Trophoblast cell (in vitro differentiated cells and primary cell): ENCODE data around the gene BPGM.

Experiments used
- DNase-seq, 2 donors: peaks; one replicate each; pipeline ENCODE4 v3.0.0-alpha.2; 2016
- H2AFZ ChIP-seq: 2 replicates; pipeline ENCODE4 v1.6.1; 2013; ENCODE audit warnings: low read length, moderate library complexity, mild to moderate bottlenecking; ENCODE audit not compliant: insufficient read depth, poor library complexity
- H2AK5ac ChIP-seq: 2 replicates; pipeline ENCODE4 v1.6.1; 2013; ENCODE audit warnings: mild to moderate bottlenecking, low read length
- H2BK120ac ChIP-seq: 2 replicates; pipeline ENCODE4 v1.6.1; 2013; ENCODE audit warnings: low read length, mild to moderate bottlenecking, moderate library complexity; ENCODE audit not compliant: insufficient read depth, poor library complexity
- H2BK12ac ChIP-seq: 2 replicates; pipeline ENCODE4 v1.6.1; 2013; ENCODE audit warnings: mild to moderate bottlenecking, low read length, moderate library complexity
- H2BK5ac ChIP-seq: 2 replicates; pipeline ENCODE4 v1.6.1; 2013; ENCODE audit warnings: low read length, low read depth, moderate library complexity, mild to moderate bottlenecking; ENCODE audit not compliant: poor library complexity
- H3K14ac ChIP-seq: 2 replicates; pipeline ENCODE4 v1.6.1; 2013; ENCODE audit warnings: mild to moderate bottlenecking, low read length
- H3K18ac ChIP-seq: 2 replicates; pipeline ENCODE4 v1.6.1; 2013; ENCODE audit warnings: mild to moderate bottlenecking, low read length
- H3K23ac ChIP-seq: 2 replicates; pipeline ENCODE4 v1.6.1; 2013; ENCODE audit warnings: low read length
- H3K27ac ChIP-seq: 2 replicates; pipeline ENCODE4 v1.5.1; 2013; ENCODE audit warnings: low read depth, mild to moderate bottlenecking, inconsistent platforms, low read length, moderate library complexity
- H3K27me3 ChIP-seq: 2 replicates; pipeline ENCODE4 v1.6.1; 2013; ENCODE audit warnings: inconsistent platforms, mild to moderate bottlenecking, low read length, moderate library complexity; ENCODE audit not compliant: insufficient read depth
- H3K36me3 ChIP-seq, 2 experiments: 1 replicate in 1 of 2; 2 replicates in 1 of 2; pipeline ENCODE4 v1.6.1; 2013; ENCODE audit warnings: low read length in 2 of 2, mild to moderate bottlenecking in 2 of 2, moderate library complexity in 1 of 2; ENCODE audit not compliant: insufficient read depth in 2 of 2, control insufficient read depth in 1 of 2
- H3K4ac ChIP-seq: 2 replicates; pipeline ENCODE4 v1.6.1; 2013; ENCODE audit warnings: low read depth, mild to moderate bottlenecking, low read length, moderate library complexity
- H3K4me1 ChIP-seq, 2 experiments: 1 replicate in 1 of 2; 2 replicates in 1 of 2; pipeline ENCODE4 v1.6.1; 2013; ENCODE audit warnings: low read length in 2 of 2, mild to moderate bottlenecking in 2 of 2, moderate library complexity in 1 of 2; ENCODE audit not compliant: insufficient read depth in 2 of 2, control insufficient read depth in 1 of 2
- H3K4me2 ChIP-seq: 2 replicates; pipeline ENCODE4 v1.6.1; 2013; ENCODE audit warnings: inconsistent platforms, mild to moderate bottlenecking, low read length, moderate library complexity
- H3K4me3 ChIP-seq: 2 replicates; pipeline ENCODE4 v1.5.1; 2013; ENCODE audit warnings: mild to moderate bottlenecking, low read depth, low read length, inconsistent platforms
- H3K79me1 ChIP-seq: one replicate; pipeline ENCODE4 v1.6.1; 2013; ENCODE audit warnings: low read length
- H3K79me2 ChIP-seq: 2 replicates; pipeline ENCODE4 v1.6.1; 2013; ENCODE audit warnings: low read length, mild to moderate bottlenecking; ENCODE audit not compliant: control insufficient read depth, insufficient read depth, poor library complexity
- H3K9ac ChIP-seq: 2 replicates; pipeline ENCODE4 v1.6.1; 2013; ENCODE audit warnings: mild to moderate bottlenecking, low read length
- H3K9me3 ChIP-seq: 2 replicates; pipeline ENCODE4 v1.6.1; 2013; ENCODE audit warnings: low read depth, mild to moderate bottlenecking, control low read depth, inconsistent platforms, low read length; ENCODE audit not compliant: insufficient read depth
- H4K12ac ChIP-seq: 2 replicates; pipeline ENCODE4 v1.6.1; 2013; ENCODE audit warnings: low read depth, mild to moderate bottlenecking, low read length, moderate library complexity
- H4K8ac ChIP-seq: 2 replicates; pipeline ENCODE4 v1.6.1; 2013; ENCODE audit warnings: low read depth, mild to moderate bottlenecking, low read length, moderate library complexity
- H4K91ac ChIP-seq: one replicate; pipeline ENCODE4 v1.6.1; 2013; ENCODE audit warnings: low read depth, mild to moderate bottlenecking, low read length, moderate library complexity
- WGBS: extraction: QIAGEN DNeasy Blood & Tissue Kit; methylation state at CpG from one replicate; pipeline ENCODE4 v1.1.7; 2013; ENCODE audit warnings: missing lambda C conversion rate; ENCODE audit not compliant: insufficient read length, insufficient coverage; ENCODE audit errors: extremely low coverage; 5-methylcytosine and 5-hydroxymethylcytosine counted together

BPGM gene

DNA sequence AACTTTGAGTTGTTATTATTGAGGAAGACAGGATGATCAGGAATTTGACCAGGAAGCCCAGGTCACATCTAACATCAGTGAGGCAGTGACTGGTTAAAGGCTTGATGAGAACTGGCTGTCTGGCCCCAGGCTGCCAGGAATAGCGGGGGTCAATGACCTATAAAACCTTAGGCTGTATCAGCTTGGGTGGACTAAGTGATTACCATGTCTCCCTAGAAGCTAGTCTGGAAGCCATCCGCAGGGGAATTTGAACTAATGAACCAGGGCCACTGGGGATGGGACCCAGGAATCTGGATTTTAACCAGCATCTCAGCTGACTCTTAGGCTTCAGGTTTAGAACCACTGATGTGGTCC, 56.6 kb downstream of the BPGM start:
- peaks cover 9 to 20% of the 10 kb centered on the region in 2 experiments for H3K4me1 ChIP-seq
- no peaks in the 10 kb centered on the region for H3K79me2 ChIP-seq
- no peak overlapping the region for H2AK5ac ChIP-seq
- H3K4me3 ChIP-seq = no peak overlapping the region
- no peak overlapping the region for H3K23ac ChIP-seq
- no peak overlapping the region for H4K8ac ChIP-seq
- no peak overlapping the region for H3K9ac ChIP-seq
- H3K9me3 ChIP-seq = no peaks in the 10 kb centered on the region
- no CpG with 5 or more reads among the region's 2 CpGs for WGBS
- peak overlapping the region; percentile 5 for H4K91ac ChIP-seq
- H3K18ac ChIP-seq = no peak overlapping the region
- no peak overlapping the region for H3K4me2 ChIP-seq
- H3K27ac ChIP-seq = peak overlapping the region; percentile 38
- no peak overlapping the region for H2BK120ac ChIP-seq
- no peak overlapping the region for H4K12ac ChIP-seq
- no peak overlapping the region for H3K4ac ChIP-seq
- H3K36me3 ChIP-seq = no peaks in the 10 kb centered on the region
- no peak overlapping the region for H2AFZ ChIP-seq
- no peak for DNase-seq
- no peak overlapping the region for H3K14ac ChIP-seq
- no peak overlapping the region for H2BK12ac ChIP-seq
- no peak overlapping the region for H2BK5ac ChIP-seq
- H3K79me1 ChIP-seq = peaks cover 6% of the 10 kb centered on the region
- H3K27me3 ChIP-seq = no peaks in the 10 kb centered on the region

- Histone ChIP-seq H2BK120ac (no peak overlapping the region), H3K4me2 (no peak overlapping the region), H3K79me1 (peaks cover 6% of the 10 kb centered on the region), H3K4me3 (no peak overlapping the region), H3K14ac (no peak overlapping the region), H2AFZ (no peak overlapping the region), H3K9me3 (no peaks in the 10 kb centered on the region), H2BK12ac (no peak overlapping the region), H4K8ac (no peak overlapping the region), H3K27ac (peak overlapping the region; percentile 38), H4K91ac (no peak overlapping the region), H3K9ac (no peak overlapping the region), H3K36me3 (no peaks in the 10 kb centered on the region), H3K79me2 (no peaks in the 10 kb centered on the region), H3K23ac (no peak overlapping the region), H2BK5ac (no peak overlapping the region), H3K18ac (no peak overlapping the region), H2AK5ac (no peak overlapping the region), H4K12ac (no peak overlapping the region), H3K4ac (no peak overlapping the region), H3K4me1 (peaks cover 9 to 20% of the 10 kb centered on the region in 2 experiments), H3K27me3 (no peaks in the 10 kb centered on the region)
- WGBS = no CpG with 5 or more reads among the region's 6 CpGs
- DNase-seq = no peak
Observed at GRCh38 chr7:134703782-134704181, 57.1 kb downstream of the BPGM start.

- no peak overlapping the region for H3K27ac ChIP-seq
- H3K4me3 ChIP-seq = no peak overlapping the region
- no peak overlapping the region for H3K14ac ChIP-seq
- H3K18ac ChIP-seq = no peak overlapping the region
- no peak overlapping the region for H4K91ac ChIP-seq
- no peak overlapping the region for H3K4me2 ChIP-seq
- DNase-seq = no peak
- H2BK120ac ChIP-seq = no peak overlapping the region
- no peak overlapping the region for H2BK12ac ChIP-seq
- peaks cover 9 to 20% of the 10 kb centered on the region in 2 experiments for H3K4me1 ChIP-seq
- no peak overlapping the region for H2AFZ ChIP-seq
- no peaks in the 10 kb centered on the region for H3K27me3 ChIP-seq
- no peaks in the 10 kb centered on the region for H3K36me3 ChIP-seq
- no peak overlapping the region for H3K9ac ChIP-seq
- H3K79me1 ChIP-seq = peaks cover 4% of the 10 kb centered on the region
- H4K8ac ChIP-seq = no peak overlapping the region
- H3K9me3 ChIP-seq = no peaks in the 10 kb centered on the region
- H3K4ac ChIP-seq = no peak overlapping the region
- no peak overlapping the region for H2BK5ac ChIP-seq
- no peak overlapping the region for H3K23ac ChIP-seq
- H2AK5ac ChIP-seq = no peak overlapping the region
- no peaks in the 10 kb centered on the region for H3K79me2 ChIP-seq
- no CpG with 5 or more reads among the region's 5 CpGs for WGBS
- no peak overlapping the region for H4K12ac ChIP-seq
Observed at GRCh38 chr7:134704827-134705226, 58.2 kb downstream of the BPGM start.

DNA sequence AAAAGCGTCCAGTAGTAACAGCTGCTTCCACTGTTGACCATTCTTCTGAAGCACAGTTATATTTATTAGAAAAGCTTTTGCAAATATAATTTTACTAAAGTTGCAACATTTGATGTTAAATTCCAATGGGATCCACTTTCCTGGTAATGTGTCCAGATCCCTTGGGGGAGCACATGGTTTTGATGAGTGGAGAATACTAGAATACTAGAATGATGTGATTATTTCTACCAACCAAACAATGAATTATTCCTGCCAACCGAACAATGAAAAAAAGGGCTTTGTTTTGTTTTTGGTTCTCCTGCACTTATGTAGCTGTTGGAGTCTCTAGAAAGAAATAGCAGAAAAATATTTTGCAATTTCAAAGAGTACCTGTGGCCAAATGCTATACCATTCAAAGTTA, 59.1 kb downstream of the BPGM start:
- WGBS = no CpG with 5 or more reads among the region's 2 CpGs

More for the DNA sequence above, 59.1 kb downstream of the BPGM start:
- H3K27me3 ChIP-seq = no peaks in the 10 kb centered on the region
- no peak overlapping the region for H3K4ac ChIP-seq
- H4K8ac ChIP-seq = no peak overlapping the region
- H3K9ac ChIP-seq = no peak overlapping the region
- no peak overlapping the region for H2BK12ac ChIP-seq
- H3K4me2 ChIP-seq = no peak overlapping the region
- H2BK120ac ChIP-seq = no peak overlapping the region
- H3K18ac ChIP-seq = no peak overlapping the region
- H4K91ac ChIP-seq = no peak overlapping the region
- no peak overlapping the region for H2BK5ac ChIP-seq
- H2AFZ ChIP-seq = no peak overlapping the region
- peaks cover 13 to 24% of the 10 kb centered on the region in 2 experiments for H3K4me1 ChIP-seq
- H3K79me2 ChIP-seq = no peaks in the 10 kb centered on the region
- no peak overlapping the region for H4K12ac ChIP-seq
- H3K27ac ChIP-seq = no peak overlapping the region
- H3K36me3 ChIP-seq = no peaks in the 10 kb centered on the region
- no peak overlapping the region for H3K14ac ChIP-seq
- no peak overlapping the region for H3K4me3 ChIP-seq
- peaks cover 8% of the 10 kb centered on the region for H3K79me1 ChIP-seq
- no peaks in the 10 kb centered on the region for H3K9me3 ChIP-seq
- no peak overlapping the region for H2AK5ac ChIP-seq
- no peak overlapping the region for H3K23ac ChIP-seq
- no peak for DNase-seq
